Neural crest cell (in vitro differentiated cells): ENCODE measurements around the gene SMTNL2. TPM values are rescaled to one million over a fixed set of nuclear protein-coding genes. Genes with fewer than 3 reads are reported as not detected.
"Not testable (repeated sequence)": the region's sequence is repeated elsewhere in the genome, so short reads cannot be mapped to it uniquely, and the experiment has no call there.

Experiments used
- DNase-seq: peaks from one replicate; pipeline ENCODE4 v3.0.0; 2021; ENCODE audit warnings: low read depth, mixed read lengths, low spot score
- H3K27ac Mint-ChIP-seq: one replicate; pipeline ENCODE4 v1.8.0; 2021; ENCODE audit warnings: mild to moderate bottlenecking, mixed read lengths; ENCODE audit not compliant: unreplicated experiment
- H3K27me3 Mint-ChIP-seq: 2 replicates; pipeline ENCODE4 v1.8.0; 2021; ENCODE audit warnings: low read depth, mild to moderate bottlenecking, mixed read lengths
- H3K36me3 Mint-ChIP-seq: 2 replicates; pipeline ENCODE4 v1.8.0; 2021; ENCODE audit warnings: low read depth, mild to moderate bottlenecking, mixed read lengths
- H3K4me1 Mint-ChIP-seq: 2 replicates; pipeline ENCODE4 v1.8.0; 2021; ENCODE audit warnings: mixed read lengths
- H3K4me3 Mint-ChIP-seq: one replicate; pipeline ENCODE4 v1.8.0; 2021; ENCODE audit warnings: mild to moderate bottlenecking, mixed read lengths
- H3K9me3 Mint-ChIP-seq: 2 replicates; pipeline ENCODE4 v1.8.0; 2021; ENCODE audit warnings: mixed read lengths
- CTCF ChIP-seq: fragments of 200-600 bp; sonication (generic); conservative IDR thresholded peaks from 2 replicates; pipeline ENCODE4 v1.5.0; 2021; ENCODE audit warnings: antibody characterized with exemption, mild to moderate bottlenecking
- total RNA-seq: library from RNA; stranded (reverse); gene quantifications from 2 replicates; pipeline ENCODE4 v1.2.1, GENCODE V29; 2021

SMTNL2 gene
- total RNA-seq, 1 donor from 2014 or later: 1.1 TPM

- H3K27ac Mint-ChIP-seq: no peak overlapping the region
- no peak for TF ChIP-seq CTCF
- H3K9me3 Mint-ChIP-seq: no peaks in the 10 kb centered on the region
- no peak for DNase-seq
- no peak overlapping the region for H3K4me3 Mint-ChIP-seq
- peaks cover 5% of the 10 kb centered on the region for H3K27me3 Mint-ChIP-seq
- H3K36me3 Mint-ChIP-seq: no peaks in the 10 kb centered on the region
- H3K4me1 Mint-ChIP-seq: peaks cover 15% of the 10 kb centered on the region
These were observed 38.9 kb downstream of the SMTNL2 start for GRCh38 chr17:4623249-4623648.

GRCh38 chr17:4624451-4624911 lies 40.2 kb downstream of the SMTNL2 start:
- not testable (repeated sequence) for H3K4me3 Mint-ChIP-seq, DNase-seq, H3K27me3 Mint-ChIP-seq, H3K9me3 Mint-ChIP-seq, H3K36me3 Mint-ChIP-seq, H3K27ac Mint-ChIP-seq
- peaks cover 15% of the 10 kb centered on the region for H3K4me1 Mint-ChIP-seq

GRCh38 chr17:4625181-4625617 lies 40.9 kb downstream of the SMTNL2 start:
- no peak for TF ChIP-seq CTCF
- Mint-ChIP-seq H3K4me1 (peaks cover 15% of the 10 kb centered on the region), H3K27ac (no peak overlapping the region), H3K4me3 (no peak overlapping the region), H3K9me3 (no peaks in the 10 kb centered on the region), H3K27me3 (peaks cover 5% of the 10 kb centered on the region), H3K36me3 (no peaks in the 10 kb centered on the region)
- no peak for DNase-seq

- Mint-ChIP-seq H3K27me3 (peaks cover 8% of the 10 kb centered on the region), H3K4me1 (peaks cover 15% of the 10 kb centered on the region), H3K9me3 (no peaks in the 10 kb centered on the region), H3K36me3 (no peaks in the 10 kb centered on the region), H3K4me3 (no peak overlapping the region), H3K27ac (no peak overlapping the region)
- no peak for DNase-seq
- TF ChIP-seq CTCF: no peak
These were observed 42.5 kb downstream of the SMTNL2 start for GRCh38 chr17:4626734-4627256.

- Mint-ChIP-seq H3K9me3 (no peaks in the 10 kb centered on the region), H3K27ac (no peak overlapping the region), H3K4me1 (peaks cover 10% of the 10 kb centered on the region), H3K4me3 (no peak overlapping the region), H3K27me3 (peaks cover 43% of the 10 kb centered on the region), H3K36me3 (no peaks in the 10 kb centered on the region)
- TF ChIP-seq CTCF: no peak
- DNase-seq: no peak
These were observed 47.1 kb downstream of the SMTNL2 start for GRCh38 chr17:4631431-4631830.

- H3K27ac Mint-ChIP-seq: no peak overlapping the region
- H3K4me3 Mint-ChIP-seq: no peak overlapping the region
- peaks cover 49% of the 10 kb centered on the region for H3K27me3 Mint-ChIP-seq
- DNase-seq: no peak
- TF ChIP-seq CTCF: no peak
- H3K36me3 Mint-ChIP-seq: no peaks in the 10 kb centered on the region
- no peaks in the 10 kb centered on the region for H3K9me3 Mint-ChIP-seq
- H3K4me1 Mint-ChIP-seq: peaks cover 4% of the 10 kb centered on the region
These were observed 47.7 kb downstream of the SMTNL2 start for GRCh38 chr17:4631836-4632580.
